GM19328 (cell line): ENCODE measurements around the gene TRA2A.
"Not testable (repeated sequence)": the region's sequence is repeated elsewhere in the genome, so short reads cannot be mapped to it uniquely, and the experiment has no call there.

Experiments
- ATAC-seq: cut with Tn5 transposase; IDR thresholded peaks from one replicate; pipeline ENCODE4 v1.9.1; 2021; ENCODE audit warnings: mild to moderate bottlenecking, moderate library complexity; ENCODE audit not compliant: unreplicated experiment

TRA2A gene

DNA sequence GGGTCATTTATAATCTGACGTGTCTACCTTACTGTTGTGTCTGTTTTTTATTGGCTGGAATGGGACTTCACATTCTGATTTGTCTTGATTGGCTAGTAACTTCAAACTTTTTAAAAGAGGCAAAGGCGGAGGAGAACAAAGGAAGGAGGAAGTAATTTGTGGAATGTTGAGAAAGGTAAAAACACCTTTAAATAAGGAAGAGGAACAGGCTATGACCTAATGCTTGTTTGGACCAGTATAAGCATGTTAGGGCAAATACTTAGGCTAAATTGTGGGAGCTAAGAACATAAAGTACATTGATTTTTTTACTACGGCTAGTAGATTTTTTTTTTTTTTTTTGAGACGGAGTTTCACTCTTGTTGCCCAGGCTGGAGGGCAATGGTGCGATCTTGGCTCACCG lies 18.0 kb downstream of the TRA2A start:
- ATAC-seq = not testable (repeated sequence)

DNA sequence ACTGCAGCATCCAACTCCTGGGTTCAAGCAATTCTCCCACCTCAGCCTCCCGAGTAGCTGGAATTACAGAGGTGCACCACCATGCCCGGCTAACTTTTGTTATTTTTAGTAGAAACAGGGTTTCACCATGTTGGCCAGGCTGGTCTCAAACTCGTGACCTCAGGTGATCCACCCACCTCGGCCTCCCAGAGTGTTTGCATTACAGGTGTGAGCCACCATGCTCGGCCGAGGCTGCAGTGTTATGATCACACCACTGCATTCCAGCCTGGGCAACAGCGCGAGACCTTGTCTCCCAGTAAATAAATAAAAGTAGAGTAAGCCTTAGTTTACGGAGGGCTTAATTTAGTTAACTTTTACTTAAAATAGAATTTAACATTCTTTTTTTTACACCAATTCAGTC lies 37.8 kb downstream of the TRA2A start:
- no peak for ATAC-seq

DNA sequence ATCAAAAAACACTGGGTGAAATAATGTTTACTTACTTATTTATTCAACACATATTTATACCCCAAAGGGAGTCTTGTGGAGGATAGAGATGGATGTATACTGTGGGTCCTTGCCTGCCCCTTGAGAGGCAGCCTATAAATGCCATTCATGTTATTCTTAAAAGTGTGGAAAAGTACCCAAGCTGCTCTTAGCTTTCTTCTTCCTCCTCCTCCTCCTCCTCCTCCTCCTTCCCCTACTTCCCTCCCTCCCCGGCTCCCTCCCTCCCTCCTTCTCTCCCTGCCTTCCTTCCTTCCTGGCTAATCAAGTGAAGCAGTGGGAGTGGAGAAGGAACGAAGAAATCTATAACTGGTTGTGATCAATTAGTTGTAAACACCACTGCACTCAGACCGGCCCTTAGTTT lies 40.3 kb downstream of the TRA2A start:
- no peak for ATAC-seq

DNA sequence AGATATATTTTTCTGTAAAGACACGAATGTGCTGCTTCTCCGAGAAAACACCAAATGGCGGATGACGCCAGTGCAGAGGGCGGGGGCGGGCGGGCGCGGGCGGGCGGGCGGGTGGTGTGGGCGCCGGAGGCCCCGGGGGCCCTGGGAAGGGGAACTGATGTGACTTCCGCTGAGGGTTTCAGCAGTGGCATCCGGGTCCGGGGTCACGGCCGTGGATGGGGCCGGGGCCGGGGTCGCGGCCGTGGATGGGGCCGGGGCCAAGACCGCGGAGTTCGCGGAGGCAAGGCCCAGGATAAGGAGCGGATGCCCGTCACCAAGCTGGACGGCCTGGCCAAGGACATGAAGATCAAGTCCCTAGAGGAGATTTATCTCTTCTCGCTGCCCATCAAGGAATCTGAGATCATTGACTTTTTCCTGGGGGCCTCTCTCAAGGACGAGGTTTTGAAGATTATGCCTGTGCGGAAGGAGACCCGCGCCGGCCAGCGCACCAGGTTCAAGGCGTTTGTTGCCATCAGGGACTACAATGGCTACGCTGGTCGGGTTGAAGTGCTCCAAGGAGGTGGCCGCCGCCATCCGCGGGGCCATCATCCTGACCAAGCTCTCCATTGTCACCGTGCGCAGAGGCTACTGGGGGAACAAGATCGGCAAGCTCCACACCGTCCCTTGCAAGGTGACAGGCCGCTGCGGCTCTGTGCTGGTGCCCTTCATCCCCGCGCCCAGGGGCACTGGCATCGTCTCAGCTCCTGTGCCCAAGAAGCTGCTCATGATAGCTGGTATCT lies 41.2 kb downstream of the TRA2A start:
- ATAC-seq = no peak

DNA sequence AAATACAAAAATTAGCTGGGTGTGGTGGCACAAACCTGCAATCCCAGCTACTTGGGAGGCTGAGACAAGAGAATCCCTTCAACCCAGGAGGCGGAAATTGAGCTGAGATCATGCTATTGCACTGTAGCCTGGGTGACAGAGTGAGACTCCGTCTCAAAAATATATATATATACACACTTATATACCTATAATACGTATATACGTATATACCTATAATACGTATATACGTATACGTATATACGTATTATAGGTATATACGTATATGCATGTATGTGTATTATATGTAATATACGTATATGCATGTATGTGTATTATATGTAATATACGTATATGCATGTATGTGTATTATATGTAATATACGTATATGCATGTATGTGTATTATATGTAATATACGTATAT lies 43.1 kb downstream of the TRA2A start:
- not testable (repeated sequence) for ATAC-seq

DNA sequence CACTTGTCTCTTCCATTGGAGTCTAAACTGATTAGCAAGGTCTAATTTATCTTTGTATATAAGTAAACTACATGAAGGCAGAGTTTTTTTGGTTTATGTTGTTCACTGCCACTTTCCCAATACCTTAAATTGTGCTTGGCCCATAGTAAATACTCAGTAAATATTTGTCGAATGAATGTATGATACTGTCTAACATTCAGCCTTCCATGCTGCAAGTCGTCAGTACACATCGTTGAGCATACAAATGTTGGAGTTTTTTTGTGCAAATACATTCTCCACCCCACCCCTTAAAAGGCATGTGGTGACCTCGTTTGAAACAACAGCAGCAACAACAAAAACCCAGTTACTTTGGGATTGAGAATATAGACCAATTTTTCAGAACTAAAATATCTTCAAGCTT lies 44.1 kb downstream of the TRA2A start:
- ATAC-seq = no peak

DNA sequence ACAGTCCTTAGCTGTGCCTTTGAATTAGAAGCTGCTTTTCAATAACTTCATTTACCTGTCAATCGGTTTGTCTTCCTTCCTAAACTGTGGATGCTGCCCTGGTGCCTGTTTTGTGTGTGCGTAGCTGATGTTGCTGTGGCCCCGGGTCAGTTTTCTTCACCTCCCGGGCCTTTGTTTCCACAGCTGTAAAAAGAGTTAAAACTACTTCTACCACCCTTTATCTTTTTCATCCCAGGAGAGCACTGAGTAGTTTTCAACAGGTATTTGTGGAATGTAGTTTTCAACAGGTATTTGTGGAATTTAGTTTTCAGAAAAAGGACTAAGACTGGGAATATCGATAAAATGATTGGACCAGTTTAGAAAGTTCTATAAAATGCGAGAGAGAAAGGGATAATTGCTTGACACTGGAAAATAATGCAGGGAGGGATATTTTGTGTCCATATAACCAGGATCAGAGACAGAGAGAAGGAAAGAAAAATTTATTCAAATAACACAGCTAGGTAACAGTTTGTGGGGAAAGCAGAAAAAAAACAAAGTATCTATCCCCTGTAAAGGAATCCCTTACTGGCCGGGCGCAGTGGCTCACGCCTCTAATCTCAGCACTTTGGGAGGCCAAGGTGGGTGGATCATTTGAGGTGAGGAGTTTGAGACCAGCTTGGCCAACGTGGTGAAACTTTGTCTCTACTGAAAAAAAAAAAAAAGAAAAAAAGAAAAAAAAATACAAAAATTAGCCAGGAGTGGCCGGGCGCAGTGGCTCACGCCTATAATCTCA lies 45.6 kb downstream of the TRA2A start:
- no peak for ATAC-seq

DNA sequence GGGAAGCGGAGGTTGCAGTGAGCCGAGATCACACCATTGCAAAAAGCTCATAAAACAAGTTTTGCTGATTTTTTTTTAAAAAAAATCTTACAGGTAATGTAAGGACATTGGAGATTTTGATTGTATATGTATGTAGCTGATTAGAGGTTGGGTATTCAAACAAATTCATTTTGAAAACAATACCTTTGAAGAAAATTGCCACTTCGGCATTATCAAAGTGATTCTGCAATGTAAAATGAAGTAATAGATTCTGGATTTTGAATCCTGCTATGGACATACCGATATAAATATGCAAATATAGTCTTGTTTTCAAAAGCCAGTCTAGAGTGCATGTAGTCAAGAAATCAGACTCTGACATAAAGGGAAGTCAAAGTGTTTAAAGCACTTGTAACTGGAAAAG lies 49.1 kb downstream of the TRA2A start:
- no peak for ATAC-seq

DNA sequence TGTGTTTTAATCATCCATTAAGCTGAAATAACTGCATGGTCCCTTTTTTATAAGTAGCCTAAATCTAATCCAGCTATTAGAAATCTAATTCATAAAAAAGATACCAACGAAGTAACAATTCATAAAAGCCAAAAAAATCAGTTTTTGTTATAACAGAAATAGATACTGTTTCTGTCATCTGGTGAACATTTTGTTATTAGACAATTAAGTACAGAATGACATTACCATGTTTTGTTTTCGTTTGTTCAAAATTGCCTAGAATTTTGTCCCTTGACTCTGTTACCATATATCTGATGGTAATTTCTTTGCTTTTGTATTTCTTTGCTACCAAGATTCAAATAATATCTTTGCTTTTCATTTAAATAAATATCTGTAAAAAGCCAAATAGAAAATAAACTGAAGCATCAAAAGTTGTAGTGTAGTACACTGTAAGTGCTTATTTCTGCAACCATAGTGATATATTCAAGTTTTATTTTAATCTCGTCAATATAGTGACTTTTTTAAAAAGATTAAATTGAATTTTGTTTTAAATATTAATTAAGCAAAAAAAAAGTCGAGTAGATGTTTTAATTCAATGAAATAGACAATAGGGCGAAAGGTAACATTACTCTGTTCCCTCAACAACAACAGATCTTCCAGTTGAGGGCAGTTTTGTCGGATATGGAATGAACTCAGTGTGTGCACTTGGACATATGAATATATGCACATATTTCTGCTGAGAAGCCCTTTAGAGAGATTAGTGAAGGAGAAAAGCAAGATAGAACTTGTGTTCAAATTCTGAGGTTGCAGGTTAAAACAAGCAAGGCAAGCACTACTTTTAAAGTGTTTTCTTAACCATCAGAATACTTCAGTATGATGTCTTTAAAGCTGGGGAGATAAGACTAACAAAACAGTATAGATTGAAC lies 53.6 kb downstream of the TRA2A start:
- no peak for ATAC-seq

DNA sequence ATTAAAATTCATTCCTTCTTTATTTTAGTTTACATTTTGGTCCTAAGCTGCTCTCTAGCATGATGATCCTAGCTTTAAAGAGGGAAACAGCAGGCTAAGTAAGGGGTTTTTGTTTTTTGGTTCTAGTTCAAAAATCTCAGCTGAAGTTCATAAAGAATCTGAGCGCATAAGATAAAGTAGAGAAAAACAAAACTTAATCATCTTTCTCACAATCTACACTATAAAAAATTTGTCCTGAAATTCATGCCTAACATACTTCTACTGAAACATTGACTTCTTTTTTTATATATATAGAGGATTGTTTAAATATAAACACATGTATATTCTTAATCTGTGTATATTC lies 54.7 kb downstream of the TRA2A start:
- ATAC-seq = no peak

DNA sequence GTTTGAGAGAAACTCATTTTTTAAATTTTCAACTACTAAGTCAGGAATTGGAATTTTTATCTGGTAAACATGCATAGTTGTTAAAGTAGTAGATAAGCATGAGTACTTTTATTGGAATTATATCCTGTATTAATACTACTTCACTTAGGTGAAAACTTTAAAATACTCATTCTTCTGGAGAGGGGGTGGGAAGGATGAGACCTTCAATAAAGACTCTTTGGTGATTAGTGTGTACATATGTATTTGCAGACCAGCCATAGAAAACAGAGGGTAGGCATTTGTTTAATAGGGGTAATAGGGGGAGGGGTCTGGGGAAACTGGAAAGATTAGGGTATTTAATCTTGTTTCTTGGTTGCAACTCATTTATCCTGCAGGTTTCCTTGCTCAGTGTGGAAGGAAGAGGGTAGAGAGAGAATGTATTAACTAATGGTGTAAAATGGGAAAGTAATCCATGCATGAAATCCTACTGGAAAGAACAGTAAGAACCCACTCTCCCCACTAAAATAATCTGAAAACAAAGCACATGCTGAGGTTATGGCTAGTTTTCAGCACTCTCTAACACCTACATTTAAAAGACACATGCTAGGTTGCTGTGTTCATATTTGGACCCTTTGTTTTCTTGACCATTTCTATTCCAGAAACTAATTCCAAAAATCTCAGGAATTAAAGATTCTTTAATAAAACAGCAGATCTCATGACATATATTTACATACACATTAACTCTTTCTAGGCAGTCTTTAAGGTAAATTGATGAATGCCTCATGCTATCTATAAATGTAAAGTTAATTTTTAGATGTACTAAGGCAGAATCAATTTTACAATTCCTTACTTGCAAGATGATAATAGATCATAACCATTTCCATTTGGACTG lies 55.3 kb downstream of the TRA2A start:
- ATAC-seq = no peak

DNA sequence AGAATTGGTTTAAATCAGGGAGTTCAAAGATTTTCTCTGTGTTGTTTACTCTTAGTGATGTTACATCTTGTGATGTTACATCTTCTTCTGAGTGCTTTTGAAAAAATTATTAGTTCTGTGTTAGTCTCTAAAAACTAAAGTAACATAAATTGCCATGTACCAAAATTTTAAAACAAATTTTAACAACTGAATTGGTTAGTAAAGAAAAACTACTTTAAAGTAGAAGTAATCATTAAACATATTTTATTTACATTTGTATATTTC lies 56.3 kb downstream of the TRA2A start:
- ATAC-seq = no peak

DNA sequence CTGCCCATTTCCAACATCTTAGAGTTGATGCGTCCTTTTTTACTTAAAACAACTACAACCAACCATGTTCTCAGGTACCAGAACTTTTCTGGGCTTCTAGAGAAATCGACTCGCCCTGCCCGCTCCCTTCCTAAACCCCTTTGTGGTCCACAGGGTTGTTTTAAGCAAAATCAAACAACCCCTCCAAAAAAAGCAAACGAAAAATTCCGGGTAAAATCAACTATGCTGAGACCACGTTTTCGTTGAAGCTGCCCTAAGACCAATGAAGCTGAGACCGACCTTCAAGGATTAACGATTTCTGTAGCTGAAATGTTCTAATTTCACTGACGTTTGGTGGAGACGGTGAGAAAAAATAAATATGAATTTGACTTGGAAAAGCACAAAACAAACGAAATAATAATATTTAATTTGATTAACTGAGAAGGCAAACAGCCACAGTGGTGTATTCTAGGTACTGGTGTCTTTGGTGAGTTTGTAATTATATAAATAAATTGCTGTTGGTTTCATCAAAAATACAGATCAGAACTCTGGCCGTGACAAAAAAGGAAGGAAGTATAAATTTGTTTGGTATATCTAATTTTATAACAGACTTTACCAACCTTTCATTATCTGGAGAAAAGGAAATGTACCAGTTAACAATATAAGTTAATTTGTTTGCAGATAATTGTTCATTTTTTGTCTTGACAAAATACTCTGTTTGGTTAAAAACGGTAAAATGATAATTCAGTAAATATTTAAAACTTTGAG lies 56.8 kb downstream of the TRA2A start:
- ATAC-seq = no peak

DNA sequence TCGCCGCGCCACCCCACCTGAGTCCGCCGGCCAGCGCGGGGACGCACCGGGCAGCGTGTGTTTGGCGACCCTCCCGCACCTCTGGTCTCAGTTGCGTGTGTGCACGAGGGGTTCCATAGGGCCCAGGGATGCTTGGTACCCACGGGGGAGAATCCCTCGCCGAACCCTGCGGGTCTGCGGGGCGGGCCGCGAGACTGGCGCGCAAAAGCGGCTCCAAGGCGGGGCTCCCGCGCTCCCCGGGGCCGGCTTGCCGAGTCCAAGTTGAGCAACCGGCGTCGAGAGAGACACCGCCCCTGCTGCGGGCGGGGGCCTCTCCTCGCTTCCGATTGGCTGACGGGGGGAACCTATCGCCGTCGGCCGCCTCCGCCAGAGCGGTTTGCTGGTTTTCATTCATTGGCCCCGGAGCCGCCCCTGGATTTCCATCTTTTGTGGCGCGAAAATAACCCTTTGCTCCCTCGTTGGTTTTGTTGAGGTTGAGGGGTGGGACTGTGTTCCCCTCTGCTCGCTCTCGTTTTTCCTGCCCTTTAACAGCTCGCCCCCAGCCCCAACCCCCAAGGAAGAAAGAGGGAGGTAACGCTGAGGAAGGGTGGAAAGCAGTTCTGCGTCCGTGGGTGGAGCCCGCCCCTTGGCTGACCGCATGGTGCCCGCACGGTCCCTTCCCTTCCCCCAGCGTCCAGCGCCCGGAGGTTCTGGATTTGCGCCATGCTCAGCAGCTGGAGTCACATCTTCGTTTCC lies 57.5 kb downstream of the TRA2A start:
- ATAC-seq = peak; percentile 73

DNA sequence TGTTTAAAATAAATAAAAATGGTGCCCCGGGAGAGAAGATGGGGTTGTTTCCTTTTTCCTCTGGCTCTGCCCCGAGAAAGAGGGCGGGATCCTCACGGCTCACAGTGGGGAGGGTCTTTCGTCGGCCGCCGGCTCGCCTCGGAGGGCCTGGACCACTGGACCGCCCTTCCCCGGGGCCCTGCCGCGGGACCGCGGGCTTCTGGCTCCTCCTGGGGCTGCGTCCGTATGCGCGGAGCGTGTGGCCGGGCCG lies 58.0 kb downstream of the TRA2A start:
- ATAC-seq = peak; percentile 17

DNA sequence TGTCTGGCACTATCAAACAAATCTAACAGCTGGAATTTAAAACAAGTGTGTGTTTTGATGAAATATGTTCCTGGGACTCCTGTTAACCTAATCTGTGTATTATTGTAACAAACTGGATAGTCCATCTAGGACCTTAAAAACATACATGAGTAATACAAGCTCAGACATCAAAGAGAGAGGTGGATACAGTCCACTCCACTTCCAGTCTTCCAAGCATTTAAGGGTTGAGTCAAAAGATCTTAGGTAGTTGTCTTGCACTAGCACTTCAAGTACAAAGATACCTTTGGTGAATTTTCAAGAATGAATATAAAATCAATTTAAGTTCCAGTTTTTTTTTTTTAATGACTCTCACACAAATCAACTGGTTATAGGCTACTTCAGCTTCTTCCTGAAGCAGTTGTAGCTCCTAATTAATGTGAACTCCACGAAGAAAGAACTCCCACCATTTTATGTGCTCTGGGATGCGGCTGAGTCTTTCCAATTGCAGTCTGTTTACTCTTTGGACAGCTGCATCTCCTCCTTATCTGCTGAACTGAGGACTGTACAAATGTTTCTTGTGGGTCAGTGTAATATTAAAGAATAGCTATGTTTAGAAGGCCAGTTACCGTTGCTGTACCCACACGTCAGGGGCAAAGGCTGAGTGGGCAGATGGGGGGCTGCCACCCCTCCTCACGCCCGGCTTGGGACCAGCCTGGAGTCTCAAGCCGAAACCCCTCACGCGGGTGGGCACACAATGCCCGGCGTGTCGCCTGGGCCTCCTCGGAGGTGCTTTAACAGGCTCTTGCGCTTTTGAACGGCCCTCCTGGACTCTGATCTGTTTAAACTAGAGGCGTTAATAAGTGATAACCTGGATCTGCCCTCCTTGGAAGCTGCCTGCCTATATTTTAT lies 58.6 kb downstream of the TRA2A start:
- no peak for ATAC-seq

DNA sequence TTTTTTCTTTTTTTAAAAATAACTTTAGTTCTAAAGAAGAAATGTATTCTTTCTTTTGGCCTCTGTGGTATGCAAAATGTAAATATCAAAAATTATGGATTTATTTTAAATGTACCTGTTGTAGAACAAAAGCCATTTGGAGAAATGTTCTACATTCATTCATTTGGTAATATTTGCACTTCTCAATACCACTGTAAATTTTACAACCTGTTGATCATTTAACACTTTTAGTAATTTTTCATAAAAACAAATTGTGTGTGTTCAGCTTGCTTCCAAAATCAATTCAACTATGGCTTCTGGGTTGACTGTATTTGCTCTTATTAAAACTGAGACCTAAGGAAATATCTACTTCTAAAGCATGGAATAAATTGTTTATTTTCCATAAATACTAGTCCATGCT lies 59.2 kb downstream of the TRA2A start:
- ATAC-seq = no peak

DNA sequence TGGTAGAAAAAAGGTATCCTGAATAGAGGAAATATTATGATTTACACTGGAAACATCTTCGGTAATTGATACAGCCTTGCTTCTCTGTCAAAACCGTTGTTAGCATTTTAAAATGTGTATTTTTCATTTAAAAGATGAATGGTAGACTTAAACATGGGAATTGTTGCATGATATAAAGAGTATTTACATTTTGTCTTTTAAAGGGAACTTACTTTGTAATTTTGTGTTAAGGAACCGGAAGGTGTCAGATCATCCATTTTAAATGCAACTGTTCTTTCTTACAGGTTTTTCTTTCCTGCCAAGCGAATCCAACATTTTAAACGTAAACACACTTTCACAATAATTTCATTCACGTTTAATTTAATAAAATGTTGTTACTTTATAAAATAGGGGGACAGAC lies 59.7 kb downstream of the TRA2A start:
- ATAC-seq = no peak
